Fibroblast of skin of right biceps (primary cell): ENCODE data around the gene DCTN2.

Experiments
- DNase-seq: peaks from one replicate; pipeline ENCODE4 v3.0.0-alpha.2; 2013

DCTN2 gene

GRCh38 chr12:57549203-57549908 lies 2.4 kb upstream of the DCTN2 start:
- no peak for DNase-seq

- DNase-seq: no peak
Observed at GRCh38 chr12:57548488-57548887, 1.5 kb upstream of the DCTN2 start.

- DNase-seq: no peak
Observed at GRCh38 chr12:57548013-57548315, 972 bp upstream of the DCTN2 start.

GRCh38 chr12:57547288-57548012 lies 458 bp upstream of the DCTN2 start:
- DNase-seq: no peak

- DNase-seq: no peak
Observed at GRCh38 chr12:57545809-57546437, 1.1 kb downstream of the DCTN2 start.

- no peak for DNase-seq
Observed at GRCh38 chr12:57543581-57543980, 3.4 kb downstream of the DCTN2 start.

- no peak for DNase-seq
Observed at GRCh38 chr12:57541717-57542116, 5.3 kb downstream of the DCTN2 start.

GRCh38 chr12:57541001-57541400 lies 6.0 kb downstream of the DCTN2 start:
- peak; percentile 41 for DNase-seq

GRCh38 chr12:57539134-57539768 lies 7.7 kb downstream of the DCTN2 start:
- DNase-seq: no peak

GRCh38 chr12:57536597-57536942 lies 10.4 kb downstream of the DCTN2 start:
- DNase-seq: no peak

GRCh38 chr12:57535764-57536596 lies 11.0 kb downstream of the DCTN2 start:
- DNase-seq: no peak

- no peak for DNase-seq
Observed at GRCh38 chr12:57534991-57535543, 11.9 kb downstream of the DCTN2 start.

GRCh38 chr12:57534250-57534649 lies 12.7 kb downstream of the DCTN2 start:
- no peak for DNase-seq

GRCh38 chr12:57533108-57533507 lies 13.9 kb downstream of the DCTN2 start:
- DNase-seq: no peak

GRCh38 chr12:57531836-57532235 lies 15.2 kb downstream of the DCTN2 start:
- no peak for DNase-seq

- no peak for DNase-seq
Observed at GRCh38 chr12:57530396-57531142, 16.4 kb downstream of the DCTN2 start.

GRCh38 chr12:57529831-57530230 lies 17.2 kb downstream of the DCTN2 start:
- no peak for DNase-seq

- DNase-seq: no peak
Observed at GRCh38 chr12:57528831-57529555, 18.0 kb downstream of the DCTN2 start.

- no peak for DNase-seq
Observed at GRCh38 chr12:57528176-57528575, 18.8 kb downstream of the DCTN2 start.

- no peak for DNase-seq
Observed at GRCh38 chr12:57527184-57527583, 19.8 kb downstream of the DCTN2 start.

GRCh38 chr12:57526477-57527126 lies 20.4 kb downstream of the DCTN2 start:
- DNase-seq: no peak
